ENCODE measurements around the gene ZNF814.

ZNF814 gene

DNA sequence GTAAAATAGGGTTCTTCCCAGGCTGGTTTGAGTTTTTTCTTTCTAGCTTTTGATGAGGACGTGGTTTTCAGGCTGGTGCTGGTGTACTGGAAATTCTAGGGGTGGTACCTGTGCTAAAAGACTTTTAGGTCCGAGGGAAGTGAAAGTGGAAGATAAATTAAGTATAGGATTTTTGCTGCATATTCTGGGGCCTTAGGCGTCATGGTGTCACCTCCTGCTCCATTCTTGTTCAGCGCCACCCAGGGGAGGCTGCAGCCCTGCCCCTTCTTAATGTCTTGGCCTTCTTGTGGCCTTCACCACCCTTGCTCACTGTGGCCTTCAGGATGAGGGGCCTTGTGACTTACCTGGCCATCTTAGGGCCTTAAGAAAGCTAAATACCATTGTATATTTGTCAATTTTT, 86.6 kb downstream of the ZNF814 start:
- TF ChIP-seq, protein P1, sequence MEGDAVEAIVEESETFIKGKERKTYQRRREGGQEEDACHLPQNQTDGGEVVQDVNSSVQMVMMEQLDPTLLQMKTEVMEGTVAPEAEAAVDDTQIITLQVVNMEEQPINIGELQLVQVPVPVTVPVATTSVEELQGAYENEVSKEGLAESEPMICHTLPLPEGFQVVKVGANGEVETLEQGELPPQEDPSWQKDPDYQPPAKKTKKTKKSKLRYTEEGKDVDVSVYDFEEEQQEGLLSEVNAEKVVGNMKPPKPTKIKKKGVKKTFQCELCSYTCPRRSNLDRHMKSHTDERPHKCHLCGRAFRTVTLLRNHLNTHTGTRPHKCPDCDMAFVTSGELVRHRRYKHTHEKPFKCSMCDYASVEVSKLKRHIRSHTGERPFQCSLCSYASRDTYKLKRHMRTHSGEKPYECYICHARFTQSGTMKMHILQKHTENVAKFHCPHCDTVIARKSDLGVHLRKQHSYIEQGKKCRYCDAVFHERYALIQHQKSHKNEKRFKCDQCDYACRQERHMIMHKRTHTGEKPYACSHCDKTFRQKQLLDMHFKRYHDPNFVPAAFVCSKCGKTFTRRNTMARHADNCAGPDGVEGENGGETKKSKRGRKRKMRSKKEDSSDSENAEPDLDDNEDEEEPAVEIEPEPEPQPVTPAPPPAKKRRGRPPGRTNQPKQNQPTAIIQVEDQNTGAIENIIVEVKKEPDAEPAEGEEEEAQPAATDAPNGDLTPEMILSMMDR (IDR thresholded peaks at IDR 0.05; ENCODE audit: poor library complexity, severe bottlenecking) = no peak
- Histone ChIP-seq H3K4me3 (ENCODE audit: severe bottlenecking) (no peak overlapping the region), H3K27me3 (ENCODE audit: insufficient read depth, poor library complexity, severe bottlenecking) (no peaks in the 10 kb centered on the region), H3K4me1 (ENCODE audit: insufficient read depth, poor library complexity, severe bottlenecking) (peaks cover 62% of the 10 kb centered on the region), H3K27ac (ENCODE audit: poor library complexity, severe bottlenecking) (peak overlapping the region; percentile 85), H3K9me3 (ENCODE audit: severe bottlenecking) (no peaks in the 10 kb centered on the region), H3K36me3 (ENCODE audit: low read depth) (peaks cover 16% of the 10 kb centered on the region)
- no peak for DNase-seq (ENCODE audit: low spot score)
- no peak for ATAC-seq (ENCODE audit: low read depth)

DNA sequence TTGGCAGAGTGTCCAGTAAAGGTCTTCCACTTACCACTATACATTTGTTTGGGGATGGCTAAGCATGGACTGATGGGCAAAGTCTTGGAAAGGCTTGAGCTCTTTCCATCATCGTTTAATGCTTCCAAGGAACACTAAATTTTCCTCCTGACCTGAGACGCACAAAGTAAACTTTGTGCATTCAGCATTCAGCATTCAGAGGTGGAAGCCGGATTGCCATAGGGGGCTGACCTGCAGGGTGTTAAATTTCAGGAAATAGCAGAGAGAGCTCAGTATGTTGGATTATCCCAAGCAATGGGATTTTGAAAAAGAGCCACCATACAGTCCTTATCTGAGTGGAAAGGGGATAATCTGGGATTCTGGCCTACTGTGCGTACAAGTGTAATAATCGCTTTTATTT, 88.1 kb downstream of the ZNF814 start:
- no peaks in the 10 kb centered on the region for H3K9me3 ChIP-seq (ENCODE audit: severe bottlenecking)
- peaks cover 7% of the 10 kb centered on the region; the same call in 1 of the 2 replicates for H3K36me3 ChIP-seq (ENCODE audit: low read depth)
- no peak for DNase-seq (ENCODE audit: low spot score)
- no peak overlapping the region for H3K4me3 ChIP-seq (ENCODE audit: severe bottlenecking)
- ATAC-seq (ENCODE audit: low read depth) = no peak
- TF ChIP-seq, protein P1 (IDR thresholded peaks at IDR 0.05; ENCODE audit: poor library complexity, severe bottlenecking) = no peak
- H3K27ac ChIP-seq (ENCODE audit: poor library complexity, severe bottlenecking) = peak overlapping the region; percentile 85
- no peaks in the 10 kb centered on the region for H3K27me3 ChIP-seq (ENCODE audit: insufficient read depth, poor library complexity, severe bottlenecking)
- peaks cover 60% of the 10 kb centered on the region for H3K4me1 ChIP-seq (ENCODE audit: insufficient read depth, poor library complexity, severe bottlenecking)

Data from RWPE2 (cell line).